Heart right ventricle (tissue), 16 donors: ENCODE measurements around the gene COA1. TPM values are rescaled to one million over a fixed set of nuclear protein-coding genes. Genes with fewer than 3 reads are reported as not detected.

Experiments
- ATAC-seq, 8 donors: fragments of 200-7000 bp; cut with Tn5 transposase; one replicate each; pipeline ENCODE4 v1.9.1; 2020; ENCODE audit warnings: mild to moderate bottlenecking in 8 of 8, moderate library complexity in 8 of 8, moderate number of reproducible peaks in 1 of 8
- DNase-seq, 2 donors: peaks; one replicate each; pipeline ENCODE4 v3.0.0-alpha.2; 2020
- H3K27ac ChIP-seq, 10 donors: fragments of 200-600 bp; sonication (generic) in 2 of 10; one replicate each; pipeline versions ENCODE4 v1.5.0 to v1.8.0; 2020 to 2022; ENCODE audit warnings: mild to moderate bottlenecking in 3 of 10
- H3K27me3 ChIP-seq, 7 donors: fragments of 200-600 bp; one replicate each; pipeline ENCODE4 v1.8.0; 2021 to 2022; ENCODE audit warnings: mild to moderate bottlenecking in 2 of 7
- H3K36me3 ChIP-seq, 9 donors: fragments of 200-600 bp; sonication (generic) in 1 of 9; one replicate each; pipeline versions ENCODE4 v1.5.0 to v1.8.0; 2020 to 2022; ENCODE audit warnings: mild to moderate bottlenecking in 2 of 9
- H3K4me1 ChIP-seq, 9 donors: fragments of 200-600 bp; sonication (generic) in 1 of 9; one replicate each; pipeline versions ENCODE4 v1.5.0 to v1.8.0; 2020 to 2022; ENCODE audit warnings: mild to moderate bottlenecking in 4 of 9
- H3K4me3 ChIP-seq, 10 donors: fragments of 200-600 bp; sonication (generic) in 2 of 10; one replicate each; pipeline versions ENCODE4 v1.5.0 to v1.8.0; 2020 to 2022; ENCODE audit warnings: mild to moderate bottlenecking in 7 of 10, moderate library complexity in 2 of 10
- H3K9me3 ChIP-seq, 11 donors: fragments of 200-600 bp in 10 of 11; sonication (generic) in 2 of 11; one replicate each; pipeline versions ENCODE4 v1.5.0 to v1.8.0; 2013 to 2022; ENCODE audit warnings: mild to moderate bottlenecking in 2 of 11, control low read depth in 1 of 11, moderate library complexity in 1 of 11
- WGBS, 2 donors: extraction: QIAGEN DNeasy Blood & Tissue Kit; methylation state at CpG; one replicate each; pipeline ENCODE4 v1.1.7; 2013; ENCODE audit warnings: inconsistent platforms in 1 of 2; 5-methylcytosine and 5-hydroxymethylcytosine counted together
- intact Hi-C, 10 donors: fragments of 100-400 bp; cut with DNase I; formaldehyde crosslinking; loops; one replicate each; pipeline versions ENCODE4 v1.11.1 to v1.14.2; 2022
- polyA plus RNA-seq, 2 donors: library from polyadenylated mRNA; stranded (reverse); fragments of 200-250 nt; gene quantifications; one replicate each; pipeline ENCODE4 v1.2.3, GENCODE V29; 2013
- total RNA-seq, 10 donors: library from RNA; stranded (reverse); fragmentation: NEBNext Ultra II Directional in 3 of 10; extraction: Animal tissue kit (Norgen Biotek cat#: 25700) in 3 of 10; gene quantifications; one replicate each; pipeline versions ENCODE4 v1.2.1 to v1.2.4, GENCODE V29; 2021 to 2023
- TF ChIP-seq, protein P1 (sequence below), 9 donors: fragments of 200-600 bp; sonication (generic) in 2 of 9; IDR thresholded peaks; one replicate each; pipeline versions ENCODE4 v1.5.0 to v1.8.0; 2021 to 2022; ENCODE audit warnings: antibody characterized with exemption in 9 of 9, mild to moderate bottlenecking in 5 of 9, moderate library complexity in 1 of 9
- donor health status: Arrhythmogenic right ventricular cardiomyopathy.
- donor health status: ischemic (EF 13 %, LVEDD 7.1; RV severe dilation, severe dysfunction).
- donor health status: healthy with polysubstance abuse.
- donor health status: DM: no; HTN: yes; CAD: no.
- donor health status: DM: no; HTN: no; CAD: no.
- donor health status: ischemic (EF 25% LVEDD 6.9; RV normal size, moderate dysfunction).
- donor health status: ischemic (EF 25% LVEDD 5.7; RV mildly dilated, moderate dysfunction).
- donor health status: healthy.
- donor health status: DM: yes; HTN: yes; CAD: no.
- donor health status: Ischemic cardiomyopathy.
- donor health status: ischemic (EF 35%, LVEDD 5.7; RV mildly dilated, moderate dysfunction).
- donor health status: nonischemic (EF 11% LVEDD 7.7; RV severe dilation, severe dysfunction).
- donor health status: DM: yes; HTN: yes; CAD: no.
- donor health status: PGD.
- donor health status: ischemic (EF 29% LVEDD 5.4; RV normal size, mild dysfunction).
- donor health status: nonischemic (EF 23%, LVEDD 6.1; RV moderate dilation, normal function).

The COA1 gene
- total and polyA plus RNA-seq, 12 donors, result 52.1 to 83.3 (median 75.4) TPM

DNA sequence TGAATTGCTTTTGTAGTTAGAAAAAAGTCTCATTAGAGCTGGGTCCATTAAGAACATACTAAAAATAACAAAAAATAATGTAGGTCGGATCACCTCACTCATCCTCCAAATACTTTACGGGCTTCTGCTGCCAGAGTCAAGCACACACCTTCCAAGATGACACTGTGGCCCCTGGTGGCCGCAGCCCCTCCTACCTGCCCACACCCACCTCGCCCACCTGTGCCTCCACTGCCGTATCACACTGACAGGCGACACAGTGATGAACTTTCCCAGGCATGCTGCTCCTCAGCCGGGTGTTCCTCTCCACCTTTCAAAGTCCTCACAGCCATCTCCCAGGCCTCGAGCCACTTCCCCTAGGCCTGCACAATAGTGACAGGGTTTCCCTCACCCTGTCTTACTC lies 85.5 kb downstream of the COA1 start:
- Histone ChIP-seq H3K36me3 (peaks cover 0 to 65% (median 7%) of the 10 kb centered on the region in 9 donors), H3K27ac (peak overlapping the region in 1 of 10 donors; percentile 16), H3K9me3 (no peaks in the 10 kb centered on the region), H3K4me1 (peaks cover 38 to 74% (median 58%) of the 10 kb centered on the region in 9 donors), H3K4me3 (no peak overlapping the region), H3K27me3 (no peaks in the 10 kb centered on the region)
- intact Hi-C loops, result no loop called here
- ATAC-seq (no peak), DNase-seq (no peak)
- TF ChIP-seq, protein P1, sequence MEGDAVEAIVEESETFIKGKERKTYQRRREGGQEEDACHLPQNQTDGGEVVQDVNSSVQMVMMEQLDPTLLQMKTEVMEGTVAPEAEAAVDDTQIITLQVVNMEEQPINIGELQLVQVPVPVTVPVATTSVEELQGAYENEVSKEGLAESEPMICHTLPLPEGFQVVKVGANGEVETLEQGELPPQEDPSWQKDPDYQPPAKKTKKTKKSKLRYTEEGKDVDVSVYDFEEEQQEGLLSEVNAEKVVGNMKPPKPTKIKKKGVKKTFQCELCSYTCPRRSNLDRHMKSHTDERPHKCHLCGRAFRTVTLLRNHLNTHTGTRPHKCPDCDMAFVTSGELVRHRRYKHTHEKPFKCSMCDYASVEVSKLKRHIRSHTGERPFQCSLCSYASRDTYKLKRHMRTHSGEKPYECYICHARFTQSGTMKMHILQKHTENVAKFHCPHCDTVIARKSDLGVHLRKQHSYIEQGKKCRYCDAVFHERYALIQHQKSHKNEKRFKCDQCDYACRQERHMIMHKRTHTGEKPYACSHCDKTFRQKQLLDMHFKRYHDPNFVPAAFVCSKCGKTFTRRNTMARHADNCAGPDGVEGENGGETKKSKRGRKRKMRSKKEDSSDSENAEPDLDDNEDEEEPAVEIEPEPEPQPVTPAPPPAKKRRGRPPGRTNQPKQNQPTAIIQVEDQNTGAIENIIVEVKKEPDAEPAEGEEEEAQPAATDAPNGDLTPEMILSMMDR (IDR thresholded peaks at IDR 0.05), result no peak
- 84 to 93% methylated on average over 8 of the region's 8 CpGs for WGBS, 2 donors

DNA sequence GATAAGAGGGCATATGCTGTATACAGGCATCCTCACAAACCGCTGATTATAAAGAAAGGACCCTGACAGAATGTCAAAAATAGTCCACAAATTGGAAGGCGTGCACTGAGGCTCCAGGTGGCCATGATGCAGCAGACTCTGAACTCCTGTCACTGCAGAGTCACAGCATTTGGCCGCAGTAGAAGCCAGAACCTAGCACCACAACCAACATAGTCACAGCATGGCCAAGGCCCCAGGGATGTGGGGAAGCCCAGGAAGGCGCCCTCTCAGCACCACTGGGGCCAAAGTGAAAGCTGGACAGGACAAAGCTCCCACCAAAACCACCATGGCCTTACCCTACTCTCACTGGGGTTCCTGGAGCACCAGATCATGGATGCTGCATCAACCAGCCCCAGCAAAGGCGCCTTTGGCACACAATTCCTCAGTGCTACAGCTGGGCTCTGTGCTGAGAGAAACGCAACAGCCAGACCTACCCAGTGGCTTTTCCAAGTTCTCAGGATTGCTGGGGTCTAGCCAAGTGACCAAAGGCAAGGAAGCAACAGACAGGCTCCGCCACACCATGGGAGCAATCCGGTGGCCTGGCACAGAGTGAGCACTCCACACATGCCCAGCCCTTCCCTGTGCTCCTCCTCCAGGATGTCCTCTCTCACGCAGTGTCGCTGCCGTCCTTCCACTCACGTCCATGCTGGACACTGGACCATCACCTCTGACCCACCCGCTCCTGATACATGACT lies 86.3 kb downstream of the COA1 start:
- peaks cover 38 to 70% (median 50%) of the 10 kb centered on the region in 9 donors for H3K4me1 ChIP-seq
- peaks cover 0 to 73% (median 7%) of the 10 kb centered on the region in 9 donors for H3K36me3 ChIP-seq
- TF ChIP-seq, protein P1 (IDR thresholded peaks at IDR 0.05), result no peak
- no peaks in the 10 kb centered on the region for H3K9me3 ChIP-seq
- H3K4me3 ChIP-seq, result no peak overlapping the region
- no peaks in the 10 kb centered on the region for H3K27me3 ChIP-seq
- intact Hi-C loops, result no loop called here
- DNase-seq, result no peak
- WGBS, 2 donors, result 93% methylated on average over 13 of the region's 13 CpGs
- ATAC-seq, result no peak
- H3K27ac ChIP-seq, result peak overlapping the region in 1 of 10 donors; percentile 16

DNA sequence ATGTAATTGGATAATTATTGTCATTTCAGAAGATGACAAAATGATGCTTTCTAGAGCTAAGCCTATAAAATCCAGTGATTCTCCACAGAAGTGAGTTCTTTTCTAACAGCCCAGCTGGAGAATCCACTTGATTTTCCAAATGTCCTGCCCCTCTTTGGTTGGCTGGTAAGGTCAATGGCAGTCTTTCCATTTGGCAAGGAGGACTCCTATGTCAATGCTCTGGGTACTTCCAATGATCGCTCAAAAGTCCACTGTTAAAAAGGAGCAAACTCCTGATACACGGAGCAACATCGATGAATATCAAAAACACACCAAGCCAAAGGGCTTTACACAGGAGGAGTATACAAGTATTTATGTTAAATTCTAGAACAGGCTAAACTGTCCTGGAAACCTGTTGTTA lies 88.6 kb downstream of the COA1 start:
- intact Hi-C loops, result no loop called here
- Histone ChIP-seq H3K4me3 (no peak overlapping the region), H3K27ac (peak overlapping the region in 9 of 10 donors; percentile 42 to 81 (median 66)), H3K9me3 (no peaks in the 10 kb centered on the region), H3K27me3 (no peaks in the 10 kb centered on the region), H3K4me1 (peaks cover 17 to 63% (median 26%) of the 10 kb centered on the region in 9 donors), H3K36me3 (peaks cover 0 to 96% (median 15%) of the 10 kb centered on the region in 9 donors)
- ATAC-seq (no peak), DNase-seq (no peak)
- TF ChIP-seq, protein P1 (IDR thresholded peaks at IDR 0.05), result no peak
- WGBS, 2 donors, result 97 to 99% methylated on average over 3 of the region's 3 CpGs

DNA sequence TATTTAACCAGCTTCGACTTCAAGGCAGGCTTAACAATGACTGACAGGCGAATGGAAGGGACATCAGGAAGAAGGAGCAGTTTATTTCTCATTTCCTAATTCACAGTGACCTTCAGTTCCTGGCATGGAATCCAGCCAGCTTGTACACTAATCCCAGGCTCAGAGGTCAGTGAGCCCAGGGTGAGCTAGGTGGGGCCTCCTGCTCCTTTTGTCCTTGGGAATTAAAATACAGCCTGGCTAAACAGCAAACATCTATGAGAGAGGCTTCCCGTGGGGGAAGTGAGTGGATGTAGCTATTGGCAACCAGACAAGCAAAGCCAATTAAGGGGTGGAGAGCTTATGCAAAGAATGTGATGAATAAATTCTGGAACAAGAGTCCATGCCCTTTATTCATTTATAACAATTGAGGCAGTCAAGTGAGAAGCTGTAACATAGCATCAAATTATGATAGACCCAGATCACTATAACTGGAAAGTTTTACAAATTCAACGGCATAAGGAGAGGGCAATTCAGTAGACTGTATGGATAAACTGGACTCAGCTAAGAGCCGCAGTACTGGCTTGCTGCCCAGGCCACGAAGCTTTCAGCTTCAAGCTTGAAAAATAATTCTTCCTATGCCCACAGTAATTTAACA lies 89.3 kb downstream of the COA1 start:
- Histone ChIP-seq H3K4me3 (peak overlapping the region in 1 of 10 donors; percentile 0), H3K27me3 (no peaks in the 10 kb centered on the region), H3K27ac (peak overlapping the region in 9 of 10 donors; percentile 42 to 81 (median 66)), H3K36me3 (peaks cover 0 to 96% (median 15%) of the 10 kb centered on the region in 9 donors), H3K9me3 (no peaks in the 10 kb centered on the region), H3K4me1 (peaks cover 11 to 59% (median 21%) of the 10 kb centered on the region in 9 donors)
- intact Hi-C loops, result loop anchor here in 1 of 10 donors (5.0 kb wide), 1 partner anchor 62 kb away; no protein-coding TSS in a partner anchor
- WGBS, 2 donors, result 19 to 26% methylated on average over 6 of the region's 6 CpGs
- TF ChIP-seq, protein P1 (IDR thresholded peaks at IDR 0.05), result no peak
- DNase-seq (peak; percentile 41 to 60), ATAC-seq (peak; percentile 78 to 93 (median 89))
